Fibroblast of peridontal ligament (primary cell): Measurements from ENCODE around the gene TRAF3.

Experiments
- DNase-seq: peaks from one replicate; pipeline ENCODE4 v3.0.0-alpha.2; 2010; ENCODE audit errors: extremely low read depth

TRAF3 gene

GRCh38 chr14:102908766-102909455 lies 131.7 kb downstream of the TRAF3 start:
- DNase-seq: no peak

GRCh38 chr14:102909462-102909861 lies 132.2 kb downstream of the TRAF3 start:
- DNase-seq: no peak

- DNase-seq: no peak
Observed at GRCh38 chr14:102909911-102910310, 132.7 kb downstream of the TRAF3 start.

- DNase-seq: no peak
Observed at GRCh38 chr14:102910442-102910841, 133.2 kb downstream of the TRAF3 start.

- no peak for DNase-seq
Observed at GRCh38 chr14:102911541-102911951, 134.3 kb downstream of the TRAF3 start.

GRCh38 chr14:102911991-102912761 lies 134.9 kb downstream of the TRAF3 start:
- no peak for DNase-seq

GRCh38 chr14:102913341-102914211 lies 136.3 kb downstream of the TRAF3 start:
- DNase-seq: no peak

- no peak for DNase-seq
Observed at GRCh38 chr14:102914474-102915291, 137.4 kb downstream of the TRAF3 start.

GRCh38 chr14:102915292-102916110 lies 138.3 kb downstream of the TRAF3 start:
- no peak for DNase-seq

- DNase-seq: no peak
Observed at GRCh38 chr14:102916347-102917055, 139.3 kb downstream of the TRAF3 start.

GRCh38 chr14:102917056-102917385 lies 139.8 kb downstream of the TRAF3 start:
- DNase-seq: no peak

GRCh38 chr14:102917469-102918211 lies 140.4 kb downstream of the TRAF3 start:
- peak; percentile 35 for DNase-seq

GRCh38 chr14:102918438-102918837 lies 141.2 kb downstream of the TRAF3 start:
- no peak for DNase-seq

- DNase-seq: no peak
Observed at GRCh38 chr14:102920273-102920997, 143.2 kb downstream of the TRAF3 start.

- no peak for DNase-seq
Observed at GRCh38 chr14:102920998-102921304, 143.7 kb downstream of the TRAF3 start.

- DNase-seq: no peak
Observed at GRCh38 chr14:102922490-102923200, 145.4 kb downstream of the TRAF3 start, which contains the start of gene AMN. AMN (plus strand) TSS chr14:102922663; CDS start chr14:102922689, 26 bp downstream.

- no peak for DNase-seq
Observed at GRCh38 chr14:102923201-102923924, 146.1 kb downstream of the TRAF3 start.
